ENCODE measurements around the gene SRPK2.
"Not testable (repeated sequence)": the region's sequence is repeated elsewhere in the genome, so short reads cannot be mapped to it uniquely, and the experiment has no call there.

The SRPK2 gene

GRCh38 chr7:105316578-105317344 lies 72.0 kb downstream of the SRPK2 start:
- Histone ChIP-seq H3K4me3 (ENCODE audit: extremely low read depth, insufficient read depth, low read length, poor library complexity, severe bottlenecking) (no peak overlapping the region), H3K9me3 (ENCODE audit: control insufficient read depth, low read length) (no peaks in the 10 kb centered on the region), H3K4me1 (ENCODE audit: control insufficient read depth, insufficient read depth, low read length, poor library complexity, severe bottlenecking) (no peaks in the 10 kb centered on the region), H3K36me3 (ENCODE audit: control insufficient read depth, insufficient read depth, low read length) (no peaks in the 10 kb centered on the region), H3K27ac (ENCODE audit: low read depth, low read length, severe bottlenecking) (no peak overlapping the region)
- 83 to 100% methylated on average over 1 to 2 of the region's 2 CpGs for WGBS, 2 experiments (ENCODE audit: insufficient coverage in 2 of 2)

GRCh38 chr7:105315357-105315756 lies 73.4 kb downstream of the SRPK2 start:
- H3K36me3 ChIP-seq (ENCODE audit: control insufficient read depth, insufficient read depth, low read length): no peaks in the 10 kb centered on the region
- H3K4me3 ChIP-seq (ENCODE audit: extremely low read depth, insufficient read depth, low read length, poor library complexity, severe bottlenecking): no peak overlapping the region
- H3K4me1 ChIP-seq (ENCODE audit: control insufficient read depth, insufficient read depth, low read length, poor library complexity, severe bottlenecking): no peaks in the 10 kb centered on the region
- H3K9me3 ChIP-seq (ENCODE audit: control insufficient read depth, low read length): no peaks in the 10 kb centered on the region
- no peak overlapping the region for H3K27ac ChIP-seq (ENCODE audit: low read depth, low read length, severe bottlenecking)
- 96 to 100% methylated on average over 1 to 2 of the region's 2 CpGs for WGBS, 2 experiments (ENCODE audit: insufficient coverage in 2 of 2)

- no peaks in the 10 kb centered on the region for H3K9me3 ChIP-seq (ENCODE audit: control insufficient read depth, low read length)
- no peak overlapping the region for H3K4me3 ChIP-seq (ENCODE audit: extremely low read depth, insufficient read depth, low read length, poor library complexity, severe bottlenecking)
- H3K27ac ChIP-seq (ENCODE audit: low read depth, low read length, severe bottlenecking): no peak overlapping the region
- H3K36me3 ChIP-seq (ENCODE audit: control insufficient read depth, insufficient read depth, low read length): no peaks in the 10 kb centered on the region
- H3K4me1 ChIP-seq (ENCODE audit: control insufficient read depth, insufficient read depth, low read length, poor library complexity, severe bottlenecking): peaks cover 6% of the 10 kb centered on the region
- WGBS, 2 experiments (ENCODE audit: insufficient coverage in 2 of 2): 77% methylated on average over 2 of the region's 2 CpGs
Measured at GRCh38 chr7:105309235-105310169, 79.2 kb downstream of the SRPK2 start.

- peaks cover 10% of the 10 kb centered on the region for H3K4me1 ChIP-seq (ENCODE audit: control insufficient read depth, insufficient read depth, low read length, poor library complexity, severe bottlenecking)
- 100% methylated on average over 2 of the region's 3 CpGs; no CpG with 5 or more reads in 1 of the 2 experiments for WGBS, 2 experiments (ENCODE audit: insufficient coverage in 2 of 2)
- no peaks in the 10 kb centered on the region for H3K36me3 ChIP-seq (ENCODE audit: control insufficient read depth, insufficient read depth, low read length)
- no peaks in the 10 kb centered on the region for H3K9me3 ChIP-seq (ENCODE audit: control insufficient read depth, low read length)
- H3K4me3 ChIP-seq (ENCODE audit: extremely low read depth, insufficient read depth, low read length, poor library complexity, severe bottlenecking): no peak overlapping the region
- H3K27ac ChIP-seq (ENCODE audit: low read depth, low read length, severe bottlenecking): no peak overlapping the region
Measured at GRCh38 chr7:105307163-105307672, 81.5 kb downstream of the SRPK2 start.

GRCh38 chr7:105306298-105306748 lies 82.4 kb downstream of the SRPK2 start:
- H3K4me3 ChIP-seq (ENCODE audit: extremely low read depth, insufficient read depth, low read length, poor library complexity, severe bottlenecking): no peak overlapping the region
- no peak overlapping the region for H3K27ac ChIP-seq (ENCODE audit: low read depth, low read length, severe bottlenecking)
- H3K4me1 ChIP-seq (ENCODE audit: control insufficient read depth, insufficient read depth, low read length, poor library complexity, severe bottlenecking): peaks cover 10% of the 10 kb centered on the region
- no peaks in the 10 kb centered on the region for H3K36me3 ChIP-seq (ENCODE audit: control insufficient read depth, insufficient read depth, low read length)
- 83% methylated on average over 1 of the region's 4 CpGs; no CpG with 5 or more reads in 1 of the 2 experiments for WGBS, 2 experiments (ENCODE audit: insufficient coverage in 2 of 2)
- no peaks in the 10 kb centered on the region for H3K9me3 ChIP-seq (ENCODE audit: control insufficient read depth, low read length)

- H3K4me1 ChIP-seq (ENCODE audit: control insufficient read depth, insufficient read depth, low read length, poor library complexity, severe bottlenecking): peaks cover 10% of the 10 kb centered on the region
- no peaks in the 10 kb centered on the region for H3K36me3 ChIP-seq (ENCODE audit: control insufficient read depth, insufficient read depth, low read length)
- no peaks in the 10 kb centered on the region for H3K9me3 ChIP-seq (ENCODE audit: control insufficient read depth, low read length)
- H3K4me3 ChIP-seq (ENCODE audit: extremely low read depth, insufficient read depth, low read length, poor library complexity, severe bottlenecking): no peak overlapping the region
- 83% methylated on average over 1 of the region's 2 CpGs; no CpG with 5 or more reads in 1 of the 2 experiments for WGBS, 2 experiments (ENCODE audit: insufficient coverage in 2 of 2)
- H3K27ac ChIP-seq (ENCODE audit: low read depth, low read length, severe bottlenecking): no peak overlapping the region
Measured at GRCh38 chr7:105305633-105306032, 83.1 kb downstream of the SRPK2 start.

- peaks cover 7% of the 10 kb centered on the region for H3K4me1 ChIP-seq (ENCODE audit: control insufficient read depth, insufficient read depth, low read length, poor library complexity, severe bottlenecking)
- H3K9me3 ChIP-seq (ENCODE audit: control insufficient read depth, low read length): no peaks in the 10 kb centered on the region
- H3K27ac ChIP-seq (ENCODE audit: low read depth, low read length, severe bottlenecking): peak overlapping the region; percentile 50
- WGBS, 2 experiments (ENCODE audit: insufficient coverage in 2 of 2): 96 to 100% methylated on average over 4 to 5 of the region's 5 CpGs
- no peaks in the 10 kb centered on the region for H3K36me3 ChIP-seq (ENCODE audit: control insufficient read depth, insufficient read depth, low read length)
- H3K4me3 ChIP-seq (ENCODE audit: extremely low read depth, insufficient read depth, low read length, poor library complexity, severe bottlenecking): no peak overlapping the region
Measured at GRCh38 chr7:105304040-105304895, 84.5 kb downstream of the SRPK2 start.

- H3K9me3 ChIP-seq (ENCODE audit: control insufficient read depth, low read length); H3K27ac ChIP-seq (ENCODE audit: low read depth, low read length, severe bottlenecking); H3K4me1 ChIP-seq (ENCODE audit: control insufficient read depth, insufficient read depth, low read length, poor library complexity, severe bottlenecking); H3K36me3 ChIP-seq (ENCODE audit: control insufficient read depth, insufficient read depth, low read length); H3K4me3 ChIP-seq (ENCODE audit: extremely low read depth, insufficient read depth, low read length, poor library complexity, severe bottlenecking): not testable (repeated sequence)
- 80 to 95% methylated on average over 1 to 4 of the region's 6 CpGs for WGBS, 2 experiments (ENCODE audit: insufficient coverage in 2 of 2)
Measured at GRCh38 chr7:105300587-105300986, 88.1 kb downstream of the SRPK2 start.

- no peak overlapping the region for H3K4me3 ChIP-seq (ENCODE audit: extremely low read depth, insufficient read depth, low read length, poor library complexity, severe bottlenecking)
- H3K4me1 ChIP-seq (ENCODE audit: control insufficient read depth, insufficient read depth, low read length, poor library complexity, severe bottlenecking): no peaks in the 10 kb centered on the region
- no peaks in the 10 kb centered on the region for H3K9me3 ChIP-seq (ENCODE audit: control insufficient read depth, low read length)
- H3K36me3 ChIP-seq (ENCODE audit: control insufficient read depth, insufficient read depth, low read length): no peaks in the 10 kb centered on the region
- 62 to 80% methylated on average over 3 to 4 of the region's 4 CpGs for WGBS, 2 experiments (ENCODE audit: insufficient coverage in 2 of 2)
- H3K27ac ChIP-seq (ENCODE audit: low read depth, low read length, severe bottlenecking): no peak overlapping the region
Measured at GRCh38 chr7:105298439-105298894, 90.3 kb downstream of the SRPK2 start.

GRCh38 chr7:105297985-105298384 lies 90.7 kb downstream of the SRPK2 start:
- Histone ChIP-seq H3K9me3 (ENCODE audit: control insufficient read depth, low read length) (no peaks in the 10 kb centered on the region), H3K4me1 (ENCODE audit: control insufficient read depth, insufficient read depth, low read length, poor library complexity, severe bottlenecking) (no peaks in the 10 kb centered on the region), H3K36me3 (ENCODE audit: control insufficient read depth, insufficient read depth, low read length) (no peaks in the 10 kb centered on the region), H3K27ac (ENCODE audit: low read depth, low read length, severe bottlenecking) (no peak overlapping the region), H3K4me3 (ENCODE audit: extremely low read depth, insufficient read depth, low read length, poor library complexity, severe bottlenecking) (no peak overlapping the region)
- WGBS, 2 experiments (ENCODE audit: insufficient coverage in 2 of 2): no CpG with 5 or more reads among the region's 2 CpGs

Data from mesodermal cell (in vitro differentiated cells).